PC-3 (cell line): ENCODE measurements around the gene UBE2S. TPM values are rescaled to one million over a fixed set of nuclear protein-coding genes. Genes with fewer than 3 reads are reported as not detected.
"Not testable (repeated sequence)": the region's sequence is repeated elsewhere in the genome, so short reads cannot be mapped to it uniquely, and the experiment has no call there.

Experiments used
- ATAC-seq: fragments of 200-7000 bp; cut with Tn5 transposase; 2 replicates; pipeline ENCODE4 v1.9.1; 2020; ENCODE audit warnings: mild to moderate bottlenecking, moderate library complexity
- Bru-seq: library from RNA; stranded (reverse); fragments of 400-500 nt; gene quantifications from one replicate; lab custom pipeline; 2021; lab: Mats Ljungman, UMichigan
- BruChase-seq, 2 experiments: library from RNA; stranded (reverse); fragments of 400-500 nt; gene quantifications; one replicate each; lab custom pipeline; 2021; lab: Mats Ljungman, UMichigan
- BruUV-seq: library from RNA; stranded (reverse); fragments of 400-500 nt; replicated peaks from 2 replicates; lab custom pipeline; 2021; lab: Mats Ljungman, UMichigan
- CTCF ChIA-PET: fragments of 300-600 bp; sonication (Branson Sonifier 250); formaldehyde crosslinking; loops from one replicate; lab custom pipeline; 2022; ENCODE audit warnings: antibody characterized with exemption; lab: Charles Lee
- POLR2A ChIA-PET: fragments of 300-600 bp; sonication (Branson Sonifier 250); formaldehyde crosslinking; loops from one replicate; lab custom pipeline; 2022; ENCODE audit warnings: antibody characterized with exemption; ENCODE audit not compliant: unreplicated experiment; lab: Charles Lee
- DNase-seq: peaks from one replicate; pipeline ENCODE4 v3.0.0-alpha.2; 2015
- H2AFZ ChIP-seq: fragments of 300-600 bp; sonication (generic); 2 replicates; pipeline ENCODE4 v1.6.0; 2016; ENCODE audit warnings: antibody characterized with exemption, low read length
- H3F3A ChIP-seq: fragments of 300-600 bp; sonication (generic); one replicate; pipeline ENCODE4 v1.6.0; 2017; ENCODE audit warnings: antibody characterized with exemption, low read length, control low read depth, mild to moderate bottlenecking; ENCODE audit not compliant: unreplicated experiment
- H3K27ac ChIP-seq: fragments of 300-600 bp; sonication (generic); 2 replicates; pipeline ENCODE4 v1.5.1; 2016; ENCODE audit warnings: mild to moderate bottlenecking, low read length
- H3K27me3 ChIP-seq: fragments of 300-600 bp; sonication (generic); 2 replicates; pipeline ENCODE4 v1.6.1; 2016; ENCODE audit warnings: low read length, mixed read lengths
- H3K36me3 ChIP-seq: fragments of 300-600 bp; sonication (generic); 2 replicates; pipeline ENCODE4 v1.6.1; 2016; ENCODE audit warnings: low read depth, mixed run types, low read length, mixed read lengths
- H3K4me1 ChIP-seq: fragments of 300-600 bp; sonication (generic); 2 replicates; pipeline ENCODE4 v1.5.1; 2016; ENCODE audit warnings: low read length; ENCODE audit not compliant: insufficient read depth
- H3K4me2 ChIP-seq: fragments of 300-600 bp; sonication (generic); 2 replicates; pipeline ENCODE4 v1.6.0; 2016; ENCODE audit warnings: low read length
- H3K4me3 ChIP-seq: fragments of 300-600 bp; sonication (generic); 2 replicates; pipeline ENCODE4 v1.5.1; 2016; ENCODE audit warnings: mild to moderate bottlenecking, low read length, mixed read lengths
- H3K79me2 ChIP-seq: fragments of 300-600 bp; sonication (generic); 2 replicates; pipeline ENCODE4 v1.6.1; 2017; ENCODE audit warnings: low read length, mixed read lengths
- H3K9ac ChIP-seq: fragments of 300-600 bp; sonication (generic); 2 replicates; pipeline ENCODE4 v1.6.0; 2016; ENCODE audit warnings: mild to moderate bottlenecking, low read length
- H3K9me2 ChIP-seq: fragments of 300-600 bp; sonication (generic); replicated peaks from 2 replicates; pipeline ENCODE4 v1.6.1; 2016; ENCODE audit warnings: mixed run types, low read length, mixed read lengths
- H3K9me3 ChIP-seq: fragments of 300-600 bp; sonication (generic); 2 replicates; pipeline ENCODE4 v1.6.1; 2016; ENCODE audit warnings: low read length, mixed read lengths
- H4K20me1 ChIP-seq: fragments of 300-600 bp; sonication (generic); 2 replicates; pipeline ENCODE4 v1.6.1; 2016; ENCODE audit warnings: low read length, mixed read lengths
- CTCF ChIP-seq: fragments of 300-600 bp; sonication (generic); conservative IDR thresholded peaks from 2 replicates; pipeline ENCODE4 v1.5.1; 2017; ENCODE audit warnings: antibody characterized with exemption, low read depth, mild to moderate bottlenecking, low read length
- EZH2 ChIP-seq: fragments of 300-600 bp; sonication (generic); IDR thresholded peaks from one replicate; pipeline ENCODE4 v1.6.1; 2017; ENCODE audit warnings: antibody characterized with exemption, mild to moderate bottlenecking, low read length; ENCODE audit not compliant: unreplicated experiment
- EZH2phosphoT487 ChIP-seq: fragments of 300-600 bp; sonication (generic); IDR thresholded peaks from 2 replicates; pipeline ENCODE4 v1.6.1; 2018; ENCODE audit warnings: mild to moderate bottlenecking, antibody characterized with exemption, low read length, borderline replicate concordance
- intact Hi-C: fragments of 100-400 bp; cut with micrococcal nuclease; formaldehyde crosslinking; loops from 2 replicates; pipeline ENCODE4 v1.9.0; 2023
- long read RNA-seq: library from polyadenylated mRNA; unstranded; transcript quantifications from one replicate; pipeline ENCODE4 v2.0.0, GENCODE V29; 2021; ENCODE audit not compliant: unreplicated experiment
- total RNA-seq: library from RNA; depleted of rRNA; stranded (reverse); fragments of >200 nt; gene quantifications from 2 replicates; pipeline ENCODE4 v1.2.3, GENCODE V29; 2014; rRNA removed

The UBE2S gene
- total RNA-seq (2,068 and 2,245 TPM in 2 replicates), Bru-seq, nascent RNA (percentile 82 among the genes with signal in this experiment), BruChase-seq, experiment 1, labeled RNA remaining after a 6-hour chase (percentile 83 among the genes with signal in this experiment), BruChase-seq, experiment 2, labeled RNA remaining after a 2-hour chase (percentile 70 among the genes with signal in this experiment)
- long read RNA-seq, transcript UBE2S-201 (4 exons, 2,548 nt) = major isoform, 292 of 319 reads
- long read RNA-seq, partial matches to known transcripts = 16 of 319 reads
- long read RNA-seq, other reads (novel, unspliced or antisense) = 10 of 319 reads

- H3F3A ChIP-seq, H3K27me3 ChIP-seq, intact Hi-C loops, BruUV-seq, H3K9me2 ChIP-seq, DNase-seq, H3K9me3 ChIP-seq, ATAC-seq: not testable (repeated sequence)
- peak within 1 kb of the TSS; percentile 93 for H3K27ac ChIP-seq
- H2AFZ ChIP-seq = peak within 1 kb of the TSS; percentile 74
- H3K36me3 ChIP-seq = peaks cover 37% of the 10 kb centered on the region
- peak within 1 kb of the TSS; percentile 79 for H3K4me3 ChIP-seq
- peak within 1 kb of the TSS; percentile 97 for H3K4me2 ChIP-seq
- peaks cover 39% of the 10 kb centered on the region for H4K20me1 ChIP-seq
- H3K9ac ChIP-seq = peak within 1 kb of the TSS; percentile 95
- peaks cover 20% of the 10 kb centered on the region for H3K4me1 ChIP-seq
- ChIA-PET CTCF (interaction anchor here (0.5 kb wide), 1 partner anchor 53 kb away, joined by 3 read pairs; no protein-coding TSS in a partner anchor), POLR2A (interaction anchor here (0.6 to 1.1 kb wide), 4 partner anchors 16 to 77 kb away, joined by 4 to 14 read pairs (median 7); partner anchors contain the start of genes KMT5C and NAT14)
- H3K79me2 ChIP-seq = peaks cover 48% of the 10 kb centered on the region
Observed at GRCh38 chr19:55407550-55407799, at the start of gene UBE2S. Gene UBE2S (minus strand): TSS chr19:55407788. CDS start chr19:55407589, 199 bp downstream.

GRCh38 chr19:55456347-55456746 is 48.8 kb upstream of the UBE2S start:
- no TSS peak for BruUV-seq

GRCh38 chr19:55455576-55456235 is 48.1 kb upstream of the UBE2S start:
- H4K20me1 ChIP-seq = peaks cover 5% of the 10 kb centered on the region; the same call in 1 of the 2 replicates
- no peak overlapping the region for H2AFZ ChIP-seq
- intact Hi-C loops = no loop called here
- no peaks in the 10 kb centered on the region for H3K9me3 ChIP-seq
- H3K36me3 ChIP-seq = peaks cover 12% of the 10 kb centered on the region; the same call in 1 of the 2 replicates
- no peak overlapping the region for H3K4me3 ChIP-seq
- ChIA-PET CTCF (no interaction called here), POLR2A (no interaction called here)
- H3K27ac ChIP-seq = no peak overlapping the region
- peaks cover 5% of the 10 kb centered on the region for H3K4me1 ChIP-seq
- BruUV-seq = no TSS peak
- no peak overlapping the region for H3K4me2 ChIP-seq
- H3K27me3 ChIP-seq = peaks cover 13% of the 10 kb centered on the region
- DNase-seq = no peak
- H3K79me2 ChIP-seq = peaks cover 20% of the 10 kb centered on the region
- no peak overlapping the region for H3K9ac ChIP-seq
- TF ChIP-seq CTCF (no peak), EZH2 (no peak), EZH2phosphoT487 (no peak)
- no peaks in the 10 kb centered on the region for H3K9me2 ChIP-seq
- H3F3A ChIP-seq = no peaks in the 10 kb centered on the region
- ATAC-seq = no peak

More at GRCh38 chr19:55456347-55456746, 48.8 kb upstream of the UBE2S start:
- Histone ChIP-seq H3K36me3 (peaks cover 12% of the 10 kb centered on the region; the same call in 1 of the 2 replicates), H3K9me2 (no peaks in the 10 kb centered on the region), H4K20me1 (peaks cover 6% of the 10 kb centered on the region; the same call in 1 of the 2 replicates), H3K9me3 (no peaks in the 10 kb centered on the region), H3K9ac (no peak overlapping the region), H3F3A (no peaks in the 10 kb centered on the region), H3K27me3 (peaks cover 9% of the 10 kb centered on the region), H3K4me3 (no peak overlapping the region), H2AFZ (no peak overlapping the region), H3K4me2 (no peak overlapping the region), H3K4me1 (peaks cover 8% of the 10 kb centered on the region), H3K79me2 (peaks cover 27% of the 10 kb centered on the region), H3K27ac (no peak overlapping the region)
- no peak for DNase-seq
- intact Hi-C loops = no loop called here
- ChIA-PET CTCF (no interaction called here), POLR2A (no interaction called here)
- ATAC-seq = no peak
- TF ChIP-seq EZH2 (no peak), EZH2phosphoT487 (no peak), CTCF (no peak)
